Posterior vena cava (tissue), 2 donors: ENCODE results near the gene PARD3B. TPM values are rescaled to one million over a fixed set of nuclear protein-coding genes. Genes with fewer than 3 reads are reported as not detected.
"Not testable (repeated sequence)": the region's sequence is repeated elsewhere in the genome, so short reads cannot be mapped to it uniquely, and the experiment has no call there.

Experiments
- DNase-seq: peaks from one replicate; pipeline ENCODE4 v3.0.0-alpha.2; 2020; ENCODE audit warnings: low spot score
- intact Hi-C, 2 donors: fragments of 100-400 bp; cut with DNase I; formaldehyde crosslinking; loops; one replicate each; pipeline versions ENCODE4 v1.14.1 to v1.14.2; 2022 to 2023
- total RNA-seq, 2 donors: library from RNA; stranded (reverse); fragmentation: NEBNext Ultra II Directional; extraction: Animal tissue kit (Norgen Biotek cat#: 25700); gene quantifications; one replicate each; pipeline ENCODE4 v1.2.1, GENCODE V29; 2021
- donor health status: DM: yes; HTN: yes; CAD: no.
- donor health status: DM: yes; HTN: yes; CAD: no.

PARD3B gene
- total RNA-seq, 2 donors from 2014 or later: 37.0 to 48.1 TPM

DNA sequence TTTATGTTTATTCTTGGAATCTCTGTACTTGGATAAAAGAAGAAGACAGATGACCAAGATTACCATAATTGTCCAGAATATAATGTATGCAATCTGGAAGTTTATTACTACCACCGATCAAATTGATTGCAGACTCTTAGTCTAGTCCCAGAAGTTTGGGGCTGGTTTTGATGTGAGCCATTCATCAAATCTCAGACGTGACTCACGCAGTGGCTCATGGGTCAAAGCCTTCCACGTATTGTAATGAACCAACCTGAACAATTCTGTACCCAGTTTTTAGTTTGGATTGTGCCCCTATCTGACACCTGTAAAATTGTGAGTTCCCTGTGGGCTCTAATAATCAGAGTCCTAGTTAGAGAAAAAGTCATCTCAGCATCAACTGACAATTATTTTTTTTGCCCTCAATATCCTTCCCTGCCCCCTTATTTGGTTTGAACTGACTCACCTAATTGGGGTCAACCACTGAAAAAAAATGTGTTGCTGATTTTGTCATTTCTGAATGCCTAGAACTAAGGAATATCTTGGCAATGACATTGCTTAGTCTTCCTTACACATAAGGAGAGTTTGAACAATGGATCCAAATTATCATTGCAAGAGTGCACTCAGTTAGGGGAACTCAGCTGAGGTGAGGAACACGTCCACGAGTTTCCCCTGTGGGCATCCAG lies 917.5 kb downstream of the PARD3B start:
- DNase-seq: no peak
- intact Hi-C loops: no loop called here

DNA sequence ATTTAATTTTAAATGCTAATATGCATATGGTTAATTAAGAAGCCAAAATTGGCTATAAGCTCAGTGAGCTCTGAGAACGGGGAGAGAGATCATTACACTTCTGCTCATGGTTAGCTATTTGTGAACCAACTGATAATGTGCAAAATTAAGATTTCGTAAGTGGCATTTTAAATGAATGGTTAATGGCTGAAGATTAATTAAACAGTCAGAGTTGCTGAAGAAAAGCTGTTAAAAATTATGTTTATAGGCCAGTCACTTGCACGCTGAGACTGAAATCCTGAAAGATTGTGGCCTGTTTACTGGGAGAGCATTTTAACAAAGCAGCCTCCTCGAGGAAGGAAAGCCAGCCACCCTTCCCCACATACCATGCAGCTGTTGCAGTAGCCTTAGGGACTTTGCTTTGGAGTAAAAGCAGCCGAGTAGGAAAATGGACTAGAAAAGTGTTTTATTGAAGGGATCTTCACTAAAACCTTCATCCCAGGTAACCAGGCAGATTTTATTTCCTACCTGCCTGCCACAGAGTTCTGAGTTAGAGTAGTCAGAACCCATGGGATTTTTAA lies 918.3 kb downstream of the PARD3B start:
- DNase-seq: no peak
- intact Hi-C loops: no loop called here

DNA sequence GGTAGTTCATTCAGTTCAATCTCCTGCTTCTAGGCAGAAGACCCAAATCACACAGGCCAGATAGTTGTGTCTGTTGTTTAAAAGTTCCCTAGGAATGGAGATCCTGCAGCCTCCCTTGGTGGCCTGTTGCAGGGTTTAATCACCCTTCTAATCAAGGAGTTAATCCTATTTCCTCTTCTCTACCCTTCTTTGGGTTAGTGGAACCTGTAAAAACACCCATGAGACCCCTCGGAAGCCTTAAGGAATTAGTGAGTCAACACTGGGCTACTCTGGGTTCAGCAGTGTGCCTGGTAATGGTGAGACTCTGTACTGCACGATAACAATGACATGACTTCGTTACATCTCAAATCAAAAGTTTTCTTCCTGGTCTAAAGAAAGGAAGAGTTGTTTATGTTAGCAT lies 919.4 kb downstream of the PARD3B start:
- intact Hi-C loops: no loop called here
- no peak for DNase-seq

DNA sequence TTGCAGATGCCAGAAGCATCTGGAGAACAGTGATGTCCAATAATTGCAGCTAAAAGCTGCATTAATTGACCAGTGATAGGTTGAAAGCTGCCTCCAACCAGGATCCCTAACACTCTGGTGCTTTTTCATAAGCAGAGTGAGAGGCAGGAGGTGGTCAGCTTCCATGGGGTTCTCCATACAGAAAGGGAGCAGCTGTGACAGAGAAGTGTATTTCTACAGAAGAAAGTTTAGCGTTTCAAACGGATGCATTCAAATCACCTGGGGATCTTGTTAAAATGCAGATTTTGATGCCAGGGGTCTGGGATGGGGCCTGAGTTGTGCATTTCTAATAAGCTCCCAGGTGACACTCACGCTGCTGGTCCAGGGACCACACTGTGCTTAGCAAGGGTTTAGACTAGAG lies 920.5 kb downstream of the PARD3B start:
- DNase-seq: no peak
- intact Hi-C loops: no loop called here

DNA sequence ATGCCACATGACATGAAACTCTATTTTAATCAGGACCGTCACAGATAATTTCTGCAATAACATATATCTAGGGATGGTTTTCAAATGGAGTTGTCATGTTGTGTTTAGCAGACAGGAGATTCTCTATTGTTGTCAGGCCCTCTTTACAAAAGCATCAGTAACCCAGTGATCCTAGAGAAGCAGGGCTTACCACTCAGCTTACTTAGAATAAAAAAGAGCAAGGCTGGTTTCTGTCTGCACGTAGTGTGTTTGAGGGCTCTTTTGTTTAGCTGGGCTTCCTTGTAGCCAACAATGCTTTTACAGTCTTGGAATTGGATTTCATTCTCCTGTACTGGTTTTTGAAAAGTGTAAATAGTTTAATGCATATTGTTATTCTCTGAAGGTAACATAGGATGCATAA lies 926.5 kb downstream of the PARD3B start:
- no peak for DNase-seq
- intact Hi-C loops: no loop called here

DNA sequence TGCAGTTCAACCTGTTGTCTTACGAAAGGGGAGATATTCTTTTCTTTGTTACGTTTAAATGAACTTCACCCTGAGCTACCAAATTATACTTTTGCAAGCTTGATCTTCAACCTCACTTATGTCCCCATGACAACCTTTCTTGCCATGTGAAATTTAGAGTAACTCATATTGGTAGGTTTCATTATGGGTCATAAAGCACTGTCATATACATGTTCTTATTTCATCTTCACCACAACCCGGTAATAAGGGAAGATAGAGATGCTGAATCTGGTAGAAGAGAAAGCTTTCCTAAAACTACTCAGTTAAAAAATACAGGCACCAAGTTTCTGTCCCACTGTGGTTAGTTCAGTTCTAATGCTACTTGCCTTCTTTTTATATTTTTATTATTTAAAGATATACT lies 928.5 kb downstream of the PARD3B start:
- intact Hi-C loops: no loop called here
- DNase-seq: no peak

DNA sequence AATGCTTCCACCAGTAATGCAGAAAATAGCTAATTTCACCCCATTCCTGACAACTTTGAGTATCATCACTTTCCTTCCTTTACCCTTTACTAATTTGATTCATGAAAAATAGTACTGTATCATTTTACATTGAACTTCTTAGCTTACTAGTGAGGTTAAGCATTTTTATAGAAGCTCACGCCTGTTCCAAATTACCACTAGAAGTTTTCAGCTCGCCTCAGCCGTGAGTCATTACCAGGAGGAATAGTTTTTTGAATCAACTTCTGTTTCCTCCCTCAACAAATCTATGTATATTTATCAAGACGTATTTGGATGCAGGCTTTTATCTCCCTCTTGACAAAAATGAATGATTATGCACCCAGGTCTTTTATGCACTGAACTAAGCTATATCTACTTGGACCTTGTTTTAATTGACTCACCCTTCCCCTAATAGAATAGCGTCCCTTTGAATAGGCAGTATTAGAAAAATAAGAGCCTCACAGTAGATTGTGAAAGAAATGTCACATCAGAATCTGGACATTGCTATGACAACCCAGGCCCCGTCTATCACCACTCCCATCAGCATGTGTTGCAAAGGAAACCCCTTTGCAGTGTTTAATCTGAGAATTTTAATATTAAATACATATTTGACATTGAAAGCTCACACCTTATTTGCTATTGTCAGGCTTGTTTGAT lies 929.6 kb downstream of the PARD3B start:
- DNase-seq: no peak
- intact Hi-C loops: no loop called here

DNA sequence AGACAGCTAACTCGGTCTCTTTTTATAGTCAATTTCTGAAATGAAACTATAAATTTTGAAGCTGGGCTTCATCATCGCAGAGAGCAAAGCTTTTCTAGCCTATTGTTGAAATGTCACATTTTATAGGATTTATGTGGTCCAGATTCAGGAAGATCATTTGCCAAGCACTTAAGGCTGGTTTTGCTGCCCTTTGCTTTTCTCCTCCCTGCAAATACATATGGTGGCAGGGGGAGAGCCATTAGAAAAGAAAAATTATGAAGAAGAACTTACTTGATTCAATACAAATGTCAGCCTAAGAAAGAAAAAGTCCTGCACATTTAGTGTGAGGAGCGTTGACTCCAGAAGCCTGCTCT lies 930.1 kb downstream of the PARD3B start:
- DNase-seq: no peak
- intact Hi-C loops: no loop called here

DNA sequence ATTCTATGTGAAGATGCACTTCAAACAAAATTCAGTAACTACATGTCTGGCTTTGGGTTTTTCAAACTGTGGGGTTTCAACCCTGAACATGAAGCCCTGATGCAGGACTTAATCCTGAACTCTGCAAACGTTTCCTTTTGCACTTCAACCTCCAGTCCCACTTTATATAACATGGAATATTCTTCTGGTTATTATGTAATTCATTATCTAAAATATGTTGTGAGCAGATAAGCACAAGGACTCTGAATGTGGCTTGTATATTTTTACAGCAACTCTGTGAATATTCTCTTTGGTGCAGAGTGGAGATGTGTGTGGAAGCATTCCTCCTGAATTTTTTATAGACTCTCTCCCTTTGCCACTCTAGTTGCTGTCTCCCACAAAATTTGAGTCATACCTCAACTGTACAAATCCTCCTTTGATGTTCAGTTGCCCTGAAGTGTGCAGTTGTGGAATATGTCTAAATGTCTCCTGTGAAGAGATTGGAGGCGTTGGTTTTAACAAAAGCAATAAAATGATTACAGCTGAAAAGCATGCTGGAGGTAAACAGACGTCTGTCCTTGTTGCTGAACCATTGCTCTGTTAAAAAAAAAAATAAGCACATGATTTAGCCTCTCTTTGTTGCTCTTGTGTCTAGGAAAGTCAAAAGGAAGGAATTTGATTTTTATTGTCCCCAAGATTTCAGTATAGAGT lies 931.9 kb downstream of the PARD3B start:
- intact Hi-C loops: no loop called here
- no peak for DNase-seq

DNA sequence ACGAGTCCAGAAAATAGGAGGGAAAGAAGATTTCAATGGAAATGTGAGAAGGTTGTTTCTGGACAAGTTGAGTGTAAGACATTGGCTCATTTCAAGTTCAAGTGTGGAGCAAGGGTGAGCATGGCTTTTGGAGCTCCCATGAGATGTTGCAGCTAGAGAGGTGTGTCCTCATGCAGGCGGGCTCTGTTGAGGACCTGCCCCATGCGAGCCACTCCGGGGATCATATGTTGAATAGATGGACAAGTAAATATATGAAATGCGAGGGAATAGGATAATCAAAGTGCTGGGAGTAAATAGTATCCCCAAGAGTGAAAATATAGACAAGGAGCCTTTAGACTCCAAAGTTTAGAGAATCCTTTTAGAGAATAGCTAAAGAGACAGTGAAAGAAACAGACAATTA lies 936.6 kb downstream of the PARD3B start:
- intact Hi-C loops: loop anchor here in 1 of 2 donors (2.0 kb wide), 1 partner anchor 39 kb away; no protein-coding TSS in a partner anchor
- no peak for DNase-seq

DNA sequence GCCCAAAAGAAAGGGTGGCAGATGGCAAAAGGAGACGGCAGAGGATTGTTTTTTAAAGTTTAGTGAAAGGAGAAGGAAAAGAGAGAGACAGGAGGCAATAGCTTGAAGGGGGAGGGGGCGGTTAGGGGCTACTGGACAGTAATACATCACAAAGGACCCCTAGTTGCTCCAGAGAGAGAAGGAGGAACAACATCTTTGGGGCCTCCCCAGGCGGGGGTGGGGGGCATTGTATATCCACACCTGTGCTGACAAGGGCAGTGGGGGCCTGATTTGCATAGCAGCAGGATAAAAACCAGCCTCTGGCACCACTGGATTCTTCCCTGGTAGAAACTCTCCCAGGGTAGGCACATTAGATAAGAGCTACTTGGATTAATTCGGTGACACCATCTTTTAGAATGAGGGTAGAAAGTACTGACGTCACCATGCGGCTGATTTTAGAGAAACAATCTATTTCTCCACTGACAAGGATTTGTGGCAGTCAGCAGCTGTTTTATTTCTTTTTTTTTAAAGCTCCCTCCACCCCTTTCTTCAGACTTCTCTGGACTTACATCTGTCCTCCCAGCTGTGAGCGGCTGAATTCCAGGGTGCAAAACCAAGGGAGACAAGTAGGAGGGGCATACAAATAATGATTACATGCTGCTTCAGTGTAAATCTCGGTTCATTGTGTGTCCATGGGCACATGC lies 937.3 kb downstream of the PARD3B start:
- DNase-seq: no peak
- intact Hi-C loops: loop anchor here in 1 of 2 donors (2.0 kb wide), 1 partner anchor 38 kb away; no protein-coding TSS in a partner anchor

DNA sequence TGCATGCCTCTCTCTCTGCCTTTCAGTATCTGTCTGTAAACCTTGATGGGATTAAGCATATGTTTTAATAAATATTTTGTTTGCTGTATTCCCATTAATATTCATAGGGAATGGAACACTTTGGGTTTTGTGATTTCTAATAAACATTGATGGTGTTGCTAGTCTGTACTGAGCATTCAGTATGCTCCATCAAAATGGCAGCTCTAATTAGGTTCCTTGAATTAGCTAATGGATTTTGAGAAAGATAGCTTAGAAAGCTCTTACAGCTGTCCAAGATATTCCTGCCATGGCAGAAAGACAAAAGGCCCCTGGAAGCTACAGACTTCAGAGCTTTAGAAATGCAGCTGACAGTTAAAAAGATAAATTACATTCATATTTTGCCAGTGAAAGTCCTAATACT lies 937.8 kb downstream of the PARD3B start:
- intact Hi-C loops: loop anchor here in 1 of 2 donors (2.0 kb wide), 1 partner anchor 38 kb away; no protein-coding TSS in a partner anchor
- DNase-seq: no peak

DNA sequence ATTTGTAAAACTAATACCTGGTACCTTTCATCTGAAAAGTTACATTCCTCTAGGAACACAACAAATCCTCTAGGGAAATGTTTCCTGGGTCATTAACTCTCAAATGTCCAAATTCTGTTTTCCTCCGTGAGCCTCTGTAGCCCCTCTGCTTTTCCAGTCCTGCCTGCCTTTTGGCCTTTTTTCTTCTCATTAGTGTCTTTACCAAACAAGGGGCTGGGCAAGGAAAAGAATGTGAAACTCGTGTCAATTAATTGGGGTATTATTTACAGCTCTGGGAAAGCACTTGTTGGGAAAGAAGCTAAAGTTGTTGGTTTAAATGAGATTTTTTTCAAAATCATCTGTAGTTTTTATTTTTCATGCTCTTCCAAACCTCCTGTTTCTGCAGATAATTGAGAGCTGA lies 938.9 kb downstream of the PARD3B start:
- DNase-seq: no peak
- intact Hi-C loops: no loop called here

DNA sequence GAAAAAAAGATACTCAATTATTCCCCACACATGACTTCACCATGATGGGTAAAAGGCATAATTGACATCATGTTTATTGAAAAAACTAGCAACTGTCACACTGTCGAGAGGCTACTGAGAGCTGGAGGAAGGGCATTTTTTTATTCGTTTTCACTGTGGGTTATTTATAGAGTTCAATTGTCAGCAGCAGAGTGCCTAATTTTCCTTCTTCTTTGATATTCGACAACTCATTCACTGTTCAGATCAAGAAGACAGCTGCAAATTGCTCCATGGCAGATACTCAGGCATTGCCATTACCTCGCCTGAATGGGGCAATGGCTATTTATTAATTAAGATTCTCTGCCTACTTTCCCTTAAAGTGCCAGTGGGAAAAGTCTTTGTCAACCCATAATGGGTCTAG lies 939.5 kb downstream of the PARD3B start:
- intact Hi-C loops: no loop called here
- DNase-seq: no peak

DNA sequence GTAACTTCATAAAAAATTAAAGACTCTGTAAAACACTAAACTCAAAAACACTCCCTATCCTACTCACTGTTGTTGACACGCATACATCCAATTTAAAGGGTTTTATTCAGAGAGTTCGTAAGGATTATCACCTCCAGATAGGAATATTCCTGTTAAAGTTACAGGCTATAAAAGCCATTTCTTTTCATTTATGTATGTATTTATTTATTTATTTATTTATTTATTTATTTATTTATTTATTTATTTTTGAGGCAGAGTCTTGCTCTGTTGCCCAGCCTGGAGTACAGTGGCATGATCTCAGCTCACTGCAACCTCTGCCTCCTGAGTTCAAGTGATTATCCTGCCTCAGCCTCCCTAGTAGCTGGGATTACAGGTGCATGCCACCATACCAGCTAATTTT lies 948.3 kb downstream of the PARD3B start:
- DNase-seq, intact Hi-C loops: not testable (repeated sequence)

DNA sequence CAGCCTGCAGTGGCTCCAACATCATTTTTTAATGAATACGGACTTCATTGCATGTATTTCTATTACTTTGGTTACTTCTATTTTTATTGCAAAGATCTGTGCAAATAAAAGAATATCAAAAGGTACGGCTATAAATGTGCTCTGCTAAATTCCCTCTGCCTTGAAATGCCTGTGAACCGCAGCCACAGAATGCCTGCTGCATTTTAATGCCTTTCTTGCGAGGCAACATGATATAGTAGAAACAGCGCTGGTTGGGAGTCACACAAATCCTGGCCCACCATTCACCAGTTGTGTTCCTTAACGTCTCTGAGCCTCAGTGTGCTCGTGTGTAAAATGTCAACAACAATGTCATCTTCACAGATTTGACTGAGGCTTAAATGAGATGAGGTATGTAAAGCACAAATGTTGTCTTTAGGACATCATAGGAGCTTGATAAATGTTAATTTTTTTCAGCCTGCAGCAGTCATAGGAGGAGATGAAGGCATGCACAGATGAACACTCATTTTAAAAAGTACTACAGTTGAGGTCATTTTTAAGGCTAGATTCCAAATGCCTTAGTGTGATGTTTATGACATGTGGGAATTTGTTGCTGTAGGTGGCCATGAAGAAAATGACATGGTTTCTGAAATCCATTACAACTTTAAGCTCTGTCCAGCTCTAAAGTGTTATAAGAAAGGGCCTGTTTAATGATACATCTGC lies 949.4 kb downstream of the PARD3B start:
- intact Hi-C loops: no loop called here
- DNase-seq: no peak

DNA sequence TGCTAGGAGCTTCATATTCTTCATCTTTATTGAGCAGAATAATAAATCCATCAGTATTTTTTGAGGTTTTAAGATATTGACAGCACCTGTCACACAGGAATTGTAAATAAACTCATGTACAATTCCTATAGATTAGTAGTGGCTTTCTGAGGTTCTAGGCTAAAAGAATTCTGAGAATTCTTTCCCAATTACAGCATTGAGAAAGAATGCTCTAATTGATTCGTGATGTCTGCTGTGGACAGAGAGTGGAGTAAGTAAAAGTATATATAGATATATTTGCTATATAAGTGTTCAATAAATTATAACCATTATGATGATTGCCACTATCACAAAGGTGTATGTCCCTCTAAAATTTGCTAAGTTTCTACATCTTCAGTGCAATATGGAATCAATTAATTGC lies 950.5 kb downstream of the PARD3B start:
- no peak for DNase-seq
- intact Hi-C loops: no loop called here

DNA sequence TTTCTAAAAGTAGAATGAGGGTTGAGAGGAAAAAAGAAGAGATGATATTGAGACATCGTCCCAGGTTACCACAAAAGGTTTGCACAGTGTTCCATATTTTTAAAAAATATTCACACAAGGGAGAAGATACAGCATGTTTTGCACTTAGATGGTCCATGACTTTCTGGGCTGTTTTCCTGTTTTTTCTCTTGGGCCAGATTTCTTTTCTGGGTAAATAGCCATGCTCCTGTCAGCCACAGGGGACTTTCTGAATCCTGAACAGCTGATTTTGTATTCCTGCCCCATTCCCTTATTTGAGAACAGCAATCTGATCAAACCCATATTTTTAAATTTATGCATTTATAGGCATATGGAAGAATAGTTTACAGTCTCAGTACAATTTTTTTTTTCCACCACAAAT lies 951.1 kb downstream of the PARD3B start:
- no peak for DNase-seq
- intact Hi-C loops: no loop called here

DNA sequence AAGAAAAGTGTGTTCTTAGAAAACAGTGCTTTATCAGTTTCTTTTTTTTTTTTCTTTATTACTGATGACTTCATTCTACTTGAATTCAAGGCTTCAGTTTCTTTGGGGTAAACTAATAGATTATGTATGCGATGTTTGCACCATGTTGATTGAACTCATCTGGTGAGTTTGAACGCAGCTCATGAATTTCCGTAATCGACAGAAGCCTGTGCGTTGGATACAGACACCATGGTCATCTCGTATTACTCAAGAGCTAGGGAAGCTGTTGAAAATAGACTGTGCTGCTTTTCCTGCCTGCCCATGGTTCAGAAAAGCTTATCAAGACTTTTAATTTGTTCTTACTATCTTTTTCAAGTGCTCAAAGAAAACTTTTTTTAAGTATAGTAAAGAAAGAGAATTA lies 951.5 kb downstream of the PARD3B start:
- DNase-seq: no peak
- intact Hi-C loops: no loop called here
